HG03378 (cell line): ENCODE measurements around the gene STRA8.
"Not testable (repeated sequence)": the region's sequence is repeated elsewhere in the genome, so short reads cannot be mapped to it uniquely, and the experiment has no call there.

Experiments
- ATAC-seq: cut with Tn5 transposase; IDR thresholded peaks from one replicate; pipeline ENCODE4 v1.9.1; 2021; ENCODE audit warnings: mild to moderate bottlenecking, moderate library complexity; ENCODE audit not compliant: unreplicated experiment

STRA8 gene

DNA sequence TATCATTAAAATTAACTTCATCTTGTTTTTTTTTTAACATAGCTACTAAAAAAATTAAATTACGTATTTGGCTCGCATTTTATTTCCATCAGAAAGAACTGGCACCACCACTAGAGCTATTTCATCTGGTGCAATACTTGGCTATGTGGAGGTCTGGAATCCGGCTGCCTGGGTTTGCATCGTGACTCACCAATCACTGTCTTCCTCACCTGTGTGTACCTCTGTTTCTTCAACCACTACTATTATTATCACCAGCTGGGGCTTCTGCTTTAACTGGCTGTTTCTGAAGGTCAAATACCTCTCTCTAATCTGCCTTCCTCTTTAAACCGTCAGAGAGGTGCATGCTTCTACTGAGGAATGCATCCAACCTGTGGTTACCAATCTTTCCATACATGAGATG, 28.8 kb upstream of the STRA8 start:
- ATAC-seq = no peak

DNA sequence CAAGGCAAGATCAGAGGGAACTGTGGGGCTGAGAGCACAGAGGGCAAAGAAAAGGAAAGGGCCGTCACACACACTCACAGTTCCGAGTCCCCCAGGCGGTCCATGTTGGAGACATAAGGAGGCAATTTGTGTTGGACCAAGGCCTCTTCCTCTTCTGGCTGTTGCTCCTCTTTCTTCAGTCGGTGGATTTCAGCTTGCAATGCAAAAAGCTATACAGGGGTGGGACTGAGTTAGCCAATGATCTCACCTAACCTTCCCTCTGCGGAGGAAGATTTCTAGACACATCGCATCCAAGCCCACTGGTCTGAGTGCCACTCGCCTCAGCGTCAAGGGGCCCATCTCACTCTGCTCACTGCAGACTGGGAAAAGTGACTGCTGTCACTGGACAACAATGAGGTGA, 27.8 kb upstream of the STRA8 start:
- ATAC-seq = no peak

DNA sequence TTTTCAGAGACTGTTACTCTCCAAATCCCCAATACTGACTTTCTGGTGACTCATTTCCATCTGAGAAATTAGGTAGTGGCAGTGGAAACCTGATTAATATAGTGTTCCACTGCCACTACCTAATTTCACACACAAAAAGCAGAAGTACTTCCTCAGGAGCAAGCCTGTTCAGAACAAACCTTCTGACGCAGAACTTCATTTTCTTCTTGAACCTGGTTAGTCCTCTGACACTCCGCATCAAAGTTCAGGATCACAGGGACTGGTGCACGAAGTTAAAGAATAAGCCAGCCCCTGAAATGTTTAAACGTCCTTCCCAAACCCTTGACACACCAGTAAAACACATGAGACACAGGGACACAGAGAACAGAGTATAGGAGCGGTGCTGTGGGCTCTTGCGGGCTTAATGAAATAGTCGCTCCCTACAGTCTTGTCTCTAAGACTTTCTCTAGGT, 26.7 kb upstream of the STRA8 start:
- ATAC-seq = peak; percentile 55

DNA sequence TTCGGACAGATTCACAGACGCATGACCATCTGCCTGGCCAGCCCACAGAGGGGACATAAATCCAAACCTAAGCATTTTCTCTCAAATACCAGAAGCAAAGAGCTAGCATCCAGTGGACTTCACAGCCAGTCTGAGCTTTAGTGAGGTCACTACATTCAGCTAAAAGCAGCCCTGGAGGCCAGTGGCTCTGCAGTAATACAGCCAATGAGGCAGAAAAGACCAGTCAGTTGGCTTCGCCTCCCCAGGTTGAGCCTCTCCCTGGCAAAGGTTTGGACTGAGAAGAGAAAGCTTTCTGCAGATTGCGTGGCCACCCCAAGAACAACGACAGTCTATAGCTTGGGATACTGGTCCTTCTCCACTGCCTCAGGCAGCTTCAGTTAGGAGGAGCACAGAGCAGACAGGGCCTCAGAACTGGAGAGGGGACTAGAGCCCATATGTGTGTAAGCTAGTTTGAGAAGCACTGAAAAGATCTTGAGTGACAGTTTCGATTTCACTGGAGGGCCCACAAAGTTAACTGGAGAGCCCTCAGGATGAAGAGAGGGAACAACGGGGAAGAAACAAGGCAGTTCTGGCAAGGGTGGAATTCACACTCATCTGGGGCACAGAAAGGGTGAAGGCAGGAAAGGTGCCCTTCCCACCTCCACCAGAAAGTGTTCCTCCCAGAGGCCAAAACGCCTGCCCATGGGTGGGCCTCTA, 26.1 kb upstream of the STRA8 start:
- ATAC-seq = peak; percentile 19

DNA sequence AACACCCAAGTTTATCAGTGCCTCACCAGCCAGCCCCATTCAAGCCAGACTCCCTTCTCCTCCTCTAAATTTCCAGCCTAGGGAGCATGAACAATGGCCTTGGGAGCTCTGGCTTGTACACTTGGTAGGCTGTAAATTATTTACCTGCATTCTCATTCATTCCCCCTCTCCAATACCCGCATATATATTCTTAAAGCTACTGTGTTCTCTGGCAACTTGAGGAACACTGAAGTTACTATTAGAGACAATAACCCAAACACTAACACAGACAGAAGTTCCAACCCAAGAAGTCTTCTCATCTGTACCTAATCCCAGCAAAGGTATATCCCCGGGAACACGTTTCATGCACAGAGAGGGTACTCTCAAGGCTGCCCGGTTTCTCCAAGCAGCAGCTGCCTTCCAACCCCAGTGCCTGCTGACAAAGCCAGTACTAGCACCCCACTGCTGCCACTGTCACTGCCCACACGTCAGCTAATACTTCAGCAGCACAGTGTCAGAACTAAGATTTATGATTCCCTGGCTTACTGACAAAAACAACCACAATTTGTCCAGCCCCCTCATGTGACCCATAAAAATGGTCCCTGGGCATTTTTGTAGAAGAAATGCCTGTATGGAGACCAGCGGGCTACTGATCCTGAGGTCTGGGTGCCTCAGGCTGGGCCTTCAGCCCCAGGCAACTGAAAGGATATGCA, 25.4 kb upstream of the STRA8 start:
- no peak for ATAC-seq

DNA sequence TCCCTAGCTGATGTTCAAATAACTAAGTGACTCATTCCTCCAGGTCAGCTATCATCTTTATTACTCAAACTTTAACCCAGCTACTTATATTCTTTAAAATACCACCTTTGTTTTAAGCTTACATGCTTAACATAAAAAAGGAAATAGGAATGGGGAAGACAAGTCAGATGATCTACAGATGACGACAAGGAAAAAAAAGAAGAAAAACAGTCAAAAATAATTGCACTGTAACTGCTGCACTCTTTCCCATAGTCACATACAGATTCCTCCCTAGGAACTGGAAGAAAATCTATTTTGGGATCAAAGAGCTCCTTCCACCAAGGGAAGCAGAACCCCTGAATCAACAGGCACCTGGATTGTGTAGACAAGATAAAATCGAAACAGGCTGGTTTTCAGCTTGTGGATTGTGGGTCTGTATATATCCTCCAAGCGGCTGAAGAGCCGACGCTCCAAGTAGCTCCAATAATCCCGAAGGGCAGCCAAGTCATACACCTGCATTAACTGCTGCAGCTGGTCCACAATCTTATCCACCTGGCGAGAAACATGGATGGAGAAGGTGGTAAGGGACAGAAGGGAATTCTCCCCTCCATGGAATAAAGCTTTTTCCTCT, 24.3 kb upstream of the STRA8 start:
- ATAC-seq = no peak

DNA sequence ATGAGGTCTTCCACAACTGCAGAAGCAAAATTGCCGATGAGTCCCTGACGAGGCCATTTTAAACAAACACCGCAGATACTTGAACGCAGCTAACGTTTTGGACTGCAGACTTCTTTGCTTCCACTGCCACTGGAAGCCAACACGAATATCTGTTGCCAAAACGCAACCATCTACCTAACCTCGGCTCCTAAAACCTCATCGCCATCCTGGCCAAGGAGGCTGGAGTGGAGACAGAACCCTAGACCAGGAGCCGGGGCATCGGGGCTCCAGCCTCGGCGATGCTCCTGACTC, 22.8 kb upstream of the STRA8 start:
- ATAC-seq = peak; percentile 3

DNA sequence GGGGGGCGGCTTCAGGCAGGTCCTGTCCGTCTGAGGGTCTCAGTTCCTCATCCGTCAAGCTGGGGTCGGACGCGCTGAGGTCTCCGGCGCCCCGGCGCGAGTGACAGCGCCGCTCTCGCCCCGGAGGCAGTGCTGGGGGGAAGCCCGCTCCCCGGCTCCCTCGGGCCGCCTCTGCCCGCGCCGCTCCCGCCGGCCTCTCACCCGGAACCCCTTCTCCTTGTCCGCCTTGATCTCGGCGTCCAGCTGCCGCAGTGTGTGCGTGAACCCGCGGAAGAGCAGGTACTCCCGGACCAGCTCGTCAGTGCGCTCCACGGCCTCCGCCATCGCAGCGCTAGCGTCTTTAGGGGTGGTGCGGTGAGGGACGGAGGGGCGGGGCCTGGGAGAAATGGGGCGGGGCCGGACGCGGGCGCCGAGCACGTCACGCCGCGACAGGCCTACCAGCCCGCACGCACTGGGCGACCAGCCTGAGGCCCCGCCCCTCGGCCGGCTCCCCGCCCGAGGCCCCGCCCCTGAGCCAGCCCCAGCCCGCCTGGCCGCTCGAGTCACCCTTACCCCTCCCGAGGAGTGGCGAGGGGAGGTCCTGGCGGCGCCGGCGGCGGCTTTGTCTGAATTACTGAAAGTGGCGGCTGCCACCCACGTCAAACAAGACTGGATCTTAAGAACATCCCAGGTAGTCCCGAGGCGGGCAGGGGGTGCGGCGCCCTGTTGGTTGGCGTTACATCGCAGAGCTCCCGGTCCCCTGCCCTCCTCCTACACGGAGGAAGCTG, 22.3 kb upstream of the STRA8 start, which contains the start of gene WDR91:
TSS of gene WDR91 (minus strand) at position 348 of the 767 bp plus-strand sequence. CDS start at position 324, 24 bp downstream.
- peak; percentile 58 for ATAC-seq

DNA sequence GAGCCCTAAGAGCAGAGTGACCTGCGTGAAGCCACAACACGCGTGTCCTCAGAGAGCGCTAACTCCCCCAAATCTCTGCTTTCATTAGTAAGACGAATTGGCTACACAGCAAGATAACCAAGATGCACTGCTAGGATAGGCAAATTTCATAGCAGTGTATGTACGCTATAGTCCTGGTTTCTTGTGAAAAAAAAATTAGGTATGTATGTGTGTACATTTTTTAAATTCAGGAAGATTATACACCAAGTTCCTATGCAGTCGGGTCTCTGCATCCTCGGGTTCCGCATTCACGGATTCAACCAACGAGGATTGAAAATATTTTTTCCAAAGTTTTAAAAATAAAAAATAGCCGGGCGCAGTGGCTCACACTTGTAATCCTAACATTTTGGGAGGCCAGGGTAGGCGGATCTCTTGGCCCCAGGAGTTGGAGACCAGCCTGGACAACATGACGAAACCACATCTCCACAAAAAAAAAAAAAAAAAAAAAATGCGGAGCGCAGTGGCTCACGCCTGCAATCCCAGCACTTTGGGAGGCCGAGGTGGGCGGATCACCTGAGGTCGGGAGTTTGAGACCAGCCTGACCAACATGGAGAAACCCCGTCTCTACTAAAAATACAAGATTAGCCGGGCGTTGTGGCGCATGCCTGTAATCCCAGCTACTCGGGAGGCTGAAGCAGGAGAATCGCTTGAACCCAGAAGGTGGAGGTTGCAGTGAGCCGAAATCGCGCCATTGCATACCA, 21.5 kb upstream of the STRA8 start:
- not testable (repeated sequence) for ATAC-seq

DNA sequence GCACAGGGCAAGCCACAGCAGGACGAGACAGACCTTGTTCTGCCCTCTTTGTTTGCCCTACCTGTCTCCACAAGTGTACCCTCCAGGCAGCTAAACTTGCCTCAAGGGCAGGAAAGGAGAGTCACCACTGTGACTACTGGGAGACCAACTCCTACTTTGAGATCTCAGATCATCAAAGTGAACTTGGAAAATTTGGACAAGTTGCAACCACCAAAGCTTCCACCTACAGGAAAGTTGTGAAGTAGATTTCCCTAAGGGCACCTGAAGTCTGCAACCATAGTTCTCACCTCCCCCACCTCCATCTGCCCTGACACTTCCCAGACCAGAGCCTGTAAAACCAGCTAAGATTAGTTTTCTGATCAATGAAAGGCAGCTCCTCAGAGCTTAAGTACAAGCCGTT, 19.8 kb upstream of the STRA8 start:
- no peak for ATAC-seq

DNA sequence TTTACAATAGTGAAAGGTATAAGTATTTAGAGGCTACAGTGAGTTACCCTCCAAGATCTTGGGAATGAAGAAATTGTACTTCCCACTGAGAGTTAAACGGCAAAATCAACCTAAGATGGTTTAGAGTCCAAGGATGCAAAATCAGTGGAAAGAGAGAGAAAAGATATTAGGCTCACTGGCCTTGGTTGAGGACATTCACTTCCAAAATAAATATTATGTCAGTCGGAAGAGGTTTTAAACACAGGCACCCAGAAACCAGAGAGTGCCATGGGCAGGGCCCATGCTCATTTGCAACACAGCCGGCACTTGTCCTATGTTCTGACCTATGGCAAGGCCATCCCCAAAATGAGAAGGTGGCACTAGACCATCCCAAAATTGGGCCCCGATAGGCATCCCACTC, 18.5 kb upstream of the STRA8 start:
- ATAC-seq = no peak

DNA sequence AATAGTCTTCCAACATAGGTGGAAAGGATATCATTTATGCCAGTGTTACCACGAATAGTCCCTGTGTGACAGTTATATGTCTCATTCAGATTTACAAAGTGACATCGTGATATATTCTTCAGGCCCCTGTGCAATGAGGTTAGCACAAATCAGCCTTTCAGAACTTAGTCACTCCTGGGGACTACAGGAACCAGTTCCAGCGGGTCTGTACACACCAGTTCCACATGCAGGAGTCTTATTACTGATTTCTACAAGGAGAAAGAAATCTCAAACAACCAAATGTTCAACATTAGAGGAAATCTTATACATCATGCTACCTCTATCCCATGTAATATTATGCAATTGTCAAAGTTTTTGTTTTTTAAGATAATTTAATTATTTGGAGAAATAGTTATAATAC, 17.9 kb upstream of the STRA8 start:
- no peak for ATAC-seq

DNA sequence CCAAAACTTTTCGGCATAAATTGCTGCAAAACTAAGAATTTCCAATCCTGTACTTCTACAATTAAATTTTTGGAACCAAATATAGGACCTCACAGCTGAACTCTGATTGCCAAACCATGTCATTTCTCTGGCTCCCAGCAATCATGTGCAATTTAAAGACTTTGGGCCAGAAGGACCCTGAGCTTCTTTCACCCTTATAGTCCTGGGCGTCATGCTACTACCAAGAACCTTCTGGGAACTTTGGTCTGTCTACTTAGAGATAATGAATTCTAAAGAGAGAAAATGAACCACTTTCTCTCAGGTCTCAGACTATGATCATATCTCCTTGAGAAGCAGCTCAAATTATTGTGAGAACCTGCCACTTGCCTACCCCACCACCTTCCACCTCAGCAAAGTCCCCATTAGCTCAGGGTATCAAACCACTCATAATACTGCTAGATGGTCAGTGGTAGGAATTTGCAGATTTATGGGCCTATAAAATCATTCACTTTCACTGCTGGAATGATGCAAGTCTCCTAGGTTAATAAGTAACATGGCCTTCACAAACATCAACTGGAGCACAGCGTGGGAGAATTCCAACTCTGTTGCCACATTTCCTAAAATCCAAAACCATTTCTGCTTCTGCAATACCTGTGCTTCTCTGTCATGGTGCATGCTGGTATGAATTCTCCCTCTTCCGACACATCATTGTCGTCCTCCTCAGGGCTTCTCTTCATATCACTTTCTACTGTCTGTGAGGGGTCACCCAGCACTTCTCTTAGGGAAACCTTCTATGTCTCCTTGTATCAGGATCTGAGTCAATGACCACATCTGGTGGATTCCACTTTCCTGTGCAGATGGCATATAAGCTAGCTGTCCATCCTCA, 15.8 kb upstream of the STRA8 start:
- no peak for ATAC-seq

DNA sequence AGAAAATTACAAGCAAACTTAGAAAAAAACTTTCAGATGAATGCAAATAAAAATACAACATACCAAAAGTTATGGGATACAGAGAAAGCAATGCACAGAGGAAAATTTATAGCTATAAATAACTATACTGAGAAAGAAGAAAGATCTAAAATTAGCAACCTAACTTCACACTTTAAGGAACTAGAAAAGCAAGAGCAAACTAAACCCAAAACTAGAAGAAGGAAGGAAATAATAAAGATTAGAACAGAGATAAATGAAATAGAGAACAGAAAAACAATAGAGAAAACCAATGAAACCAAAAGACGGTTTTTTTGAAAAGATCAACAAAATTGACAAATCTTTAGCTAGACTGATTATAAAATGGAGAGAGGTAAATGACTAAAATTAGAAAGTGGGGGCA, 9.6 kb upstream of the STRA8 start:
- no peak for ATAC-seq

DNA sequence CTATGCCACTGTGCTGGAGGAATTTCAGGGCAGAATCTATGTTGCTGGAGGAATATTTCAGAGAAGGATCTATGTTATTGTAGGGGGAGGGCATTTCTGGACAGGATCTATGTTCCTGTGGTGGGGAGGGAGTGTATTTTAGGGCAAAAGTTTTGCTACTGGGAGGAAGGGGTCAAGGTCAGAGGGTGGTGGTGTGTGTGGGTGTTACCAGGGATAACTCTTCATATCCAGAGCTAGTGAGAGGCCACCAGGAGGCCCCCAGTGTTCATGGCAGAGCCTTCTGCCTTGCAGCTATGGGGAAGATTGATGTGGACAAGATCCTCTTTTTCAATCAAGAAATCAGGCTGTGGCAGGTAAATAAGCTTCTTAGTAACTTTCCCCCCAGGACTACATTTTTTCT, 2.0 kb upstream of the STRA8 start:
- no peak for ATAC-seq

DNA sequence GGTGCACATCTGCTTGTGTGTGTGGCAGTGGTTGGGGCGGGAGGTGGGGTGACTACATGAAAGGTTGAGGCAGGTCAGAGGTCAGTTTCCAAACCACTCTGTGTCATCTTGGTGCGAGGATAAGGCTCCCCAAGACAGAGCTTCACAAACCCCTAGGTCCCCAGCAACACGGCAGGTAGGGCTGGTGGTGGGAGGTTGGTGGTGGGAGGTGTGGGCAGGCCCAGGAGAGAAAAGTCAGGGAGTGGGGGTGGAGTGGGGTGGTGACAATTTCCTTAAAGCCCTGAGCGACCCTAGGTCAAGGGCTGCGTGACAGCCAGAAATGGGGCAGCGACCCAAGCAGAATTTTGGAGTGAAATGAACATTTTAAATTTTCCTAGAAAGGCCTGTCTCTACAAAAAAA, 1.6 kb upstream of the STRA8 start:
- ATAC-seq = no peak

DNA sequence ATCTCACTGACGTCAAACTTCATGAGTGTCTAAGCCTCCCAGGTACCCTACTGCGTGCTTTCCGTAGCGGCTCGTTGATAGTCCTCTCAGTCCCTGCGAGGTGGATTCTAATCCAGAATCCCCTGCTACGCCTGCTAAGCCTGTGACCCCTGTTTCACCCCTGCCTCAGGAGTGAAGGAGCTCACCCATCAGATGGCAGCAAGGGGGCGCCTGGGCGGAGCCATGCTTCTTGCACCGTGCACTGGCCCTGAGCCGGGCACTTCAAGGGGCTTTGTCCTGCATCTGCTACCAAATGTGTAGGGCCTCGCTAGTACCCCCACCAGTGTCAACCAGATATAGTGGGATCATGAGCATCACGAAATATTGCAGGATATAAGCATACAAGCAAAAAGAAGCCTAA, 918 bp upstream of the STRA8 start:
- no peak for ATAC-seq

DNA sequence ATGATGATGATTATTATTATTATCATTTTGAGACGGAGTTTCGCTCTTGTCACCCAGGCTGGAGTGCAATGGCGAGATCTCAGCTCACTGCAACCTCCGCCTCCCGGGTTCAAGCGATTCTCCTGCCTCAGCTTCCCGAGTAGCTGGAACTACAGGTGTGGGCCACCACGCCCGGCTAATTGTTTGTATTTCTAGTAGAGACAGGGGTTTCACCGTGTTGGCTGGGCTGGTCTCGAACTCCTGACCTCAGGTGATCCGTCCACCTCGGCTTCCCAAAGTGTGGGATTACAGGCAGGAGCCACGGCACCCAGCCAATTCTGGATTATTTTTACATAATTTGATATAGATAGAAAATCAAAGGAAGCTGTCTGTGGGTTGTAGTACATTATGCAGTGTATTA, 457 bp downstream of the STRA8 start:
- not testable (repeated sequence) for ATAC-seq

DNA sequence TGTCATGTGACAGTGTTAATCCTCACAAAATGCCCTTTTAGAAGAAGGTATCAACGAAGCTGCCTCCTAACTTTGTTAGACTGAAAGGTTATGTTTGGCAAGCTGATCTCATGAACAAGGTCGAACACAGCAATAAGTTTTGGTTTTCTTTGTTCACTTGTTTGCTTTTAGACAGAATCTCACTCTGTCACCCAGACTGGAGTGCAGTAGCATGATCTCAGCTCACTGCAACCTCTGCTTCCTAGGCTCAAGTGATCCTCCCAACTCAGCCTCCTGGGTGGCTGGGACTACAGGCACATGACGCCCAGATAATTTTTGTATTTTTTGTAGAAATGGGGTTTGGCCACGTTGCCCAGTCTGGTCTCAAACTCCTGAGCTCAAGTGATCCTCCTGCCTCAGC, 1.1 kb downstream of the STRA8 start:
- no peak for ATAC-seq

DNA sequence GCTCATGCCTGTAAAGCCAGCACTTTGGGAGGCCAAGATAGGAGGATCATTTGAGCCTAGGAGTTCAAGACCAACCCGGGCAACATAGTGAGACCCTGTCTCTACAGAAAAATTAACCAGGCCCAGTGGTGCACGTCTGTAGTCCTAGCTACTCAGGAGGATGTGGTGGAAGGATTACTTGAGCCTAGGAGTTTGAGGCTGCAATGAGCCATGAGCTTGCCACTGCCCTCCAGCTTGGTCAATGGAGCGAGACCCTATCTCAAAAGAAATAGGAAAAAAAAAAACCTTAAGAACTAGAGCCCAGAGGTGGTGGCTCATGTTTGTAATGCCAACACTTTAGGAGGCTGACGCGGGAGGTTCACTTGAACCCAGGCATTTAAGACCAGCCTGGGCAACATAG, 2.2 kb downstream of the STRA8 start:
- no peak for ATAC-seq
